H9 (cell line): ENCODE data around the gene LRRC3C. TPM values are rescaled to one million over a fixed set of nuclear protein-coding genes. Genes with fewer than 3 reads are reported as not detected.

ENCODE experiments used
- DNase-seq: peaks from one replicate; pipeline ENCODE4 v3.0.0-alpha.2; 2017
- H2AFZ ChIP-seq: one replicate; pipeline ENCODE4 v1.6.1; 2013; ENCODE audit warnings: mild to moderate bottlenecking, low read length, control low read depth, moderate library complexity
- H2AK5ac ChIP-seq: 2 replicates; pipeline ENCODE4 v1.6.1; 2013; ENCODE audit warnings: low read length, control low read depth, mixed read lengths; ENCODE audit not compliant: insufficient read length
- H2BK120ac ChIP-seq: one replicate; pipeline ENCODE4 v1.6.1; 2013; ENCODE audit warnings: low read depth, mild to moderate bottlenecking, low read length, control low read depth, inconsistent platforms; ENCODE audit not compliant: poor library complexity, severe bottlenecking
- H2BK12ac ChIP-seq: 2 replicates; pipeline ENCODE4 v1.6.1; 2013; ENCODE audit warnings: low read length, control low read depth, mixed read lengths, low read depth; ENCODE audit not compliant: insufficient read length
- H2BK15ac ChIP-seq: 2 replicates; pipeline ENCODE4 v1.6.1; 2013; ENCODE audit warnings: low read depth, low read length, control low read depth
- H2BK20ac ChIP-seq: one replicate; pipeline ENCODE4 v1.6.1; 2013; ENCODE audit warnings: low read depth, mild to moderate bottlenecking, low read length, control low read depth, inconsistent platforms; ENCODE audit not compliant: poor library complexity, severe bottlenecking
- H2BK5ac ChIP-seq: 2 replicates; pipeline ENCODE4 v1.6.1; 2013; ENCODE audit warnings: low read length, control low read depth, mixed read lengths; ENCODE audit not compliant: insufficient read length
- H3K14ac ChIP-seq: 2 replicates; pipeline ENCODE4 v1.6.1; 2013; ENCODE audit warnings: low read length, control low read depth; ENCODE audit not compliant: insufficient read depth
- H3K18ac ChIP-seq: 2 replicates; pipeline ENCODE4 v1.6.1; 2013; ENCODE audit warnings: low read depth, mild to moderate bottlenecking, mixed read lengths, low read length, control low read depth; ENCODE audit not compliant: insufficient read length
- H3K23ac ChIP-seq: 2 replicates; pipeline ENCODE4 v1.6.1; 2013; ENCODE audit warnings: low read length, control low read depth, mixed read lengths, low read depth; ENCODE audit not compliant: insufficient read length
- H3K23me2 ChIP-seq: 2 replicates; pipeline ENCODE4 v1.6.1; 2013; ENCODE audit warnings: low read depth, mild to moderate bottlenecking, mixed read lengths, low read length, control low read depth; ENCODE audit not compliant: insufficient read length, poor library complexity, severe bottlenecking
- H3K27ac ChIP-seq: 2 replicates; pipeline ENCODE4 v1.5.1; 2013; ENCODE audit warnings: low read length, control low read depth, mixed read lengths, low read depth; ENCODE audit not compliant: insufficient read length
- H3K27me3 ChIP-seq: 2 replicates; pipeline ENCODE4 v1.6.1; 2013; ENCODE audit warnings: low read length, control low read depth, inconsistent platforms; ENCODE audit not compliant: insufficient read depth
- H3K4ac ChIP-seq: 2 replicates; pipeline ENCODE4 v1.6.1; 2013; ENCODE audit warnings: low read depth, mild to moderate bottlenecking, control low read depth, inconsistent platforms, low read length, moderate library complexity
- H3K4me1 ChIP-seq: 2 replicates; pipeline ENCODE4 v1.6.1; 2013; ENCODE audit warnings: low read length, control low read depth, inconsistent platforms; ENCODE audit not compliant: insufficient read depth
- H3K4me2 ChIP-seq: 2 replicates; pipeline ENCODE4 v1.6.1; 2013; ENCODE audit warnings: low read length, control low read depth, mixed read lengths; ENCODE audit not compliant: insufficient read length, insufficient read depth
- H3K56ac ChIP-seq: 2 replicates; pipeline ENCODE4 v1.6.1; 2013; ENCODE audit warnings: low read depth, mild to moderate bottlenecking, mixed read lengths, low read length, control low read depth; ENCODE audit not compliant: insufficient read length
- H3K79me1 ChIP-seq: 2 replicates; pipeline ENCODE4 v1.6.1; 2013; ENCODE audit warnings: low read depth, mild to moderate bottlenecking, moderate library complexity, low read length, control low read depth, inconsistent platforms; ENCODE audit not compliant: insufficient read depth, poor library complexity, severe bottlenecking
- H3K79me2 ChIP-seq: 2 replicates; pipeline ENCODE4 v1.6.1; 2013; ENCODE audit warnings: low read length, control low read depth, inconsistent platforms; ENCODE audit not compliant: insufficient read depth
- H3K9ac ChIP-seq: 2 replicates; pipeline ENCODE4 v1.6.1; 2013; ENCODE audit warnings: low read length, control low read depth, mixed read lengths; ENCODE audit not compliant: insufficient read length; ENCODE audit errors: extremely low read depth
- H3K9me3 ChIP-seq: one replicate; pipeline ENCODE4 v1.6.1; 2013; ENCODE audit warnings: low read depth, low read length, inconsistent platforms; ENCODE audit not compliant: control insufficient read depth
- H3T11ph ChIP-seq: one replicate; pipeline ENCODE4 v1.6.1; 2013; ENCODE audit warnings: mild to moderate bottlenecking, low read length, control low read depth, inconsistent platforms
- H4K20me1 ChIP-seq: one replicate; pipeline ENCODE4 v1.6.1; 2013; ENCODE audit not compliant: control insufficient read depth, insufficient read length, insufficient read depth
- H4K5ac ChIP-seq: 2 replicates; pipeline ENCODE4 v1.6.1; 2013; ENCODE audit warnings: low read depth, mild to moderate bottlenecking, mixed read lengths, low read length, control low read depth; ENCODE audit not compliant: insufficient read length
- H4K8ac ChIP-seq: replicated peaks from 2 replicates; pipeline ENCODE4 v1.6.1; 2013; ENCODE audit warnings: low read length, control low read depth, mixed read lengths, low read depth; ENCODE audit not compliant: insufficient read length
- H4K91ac ChIP-seq: 2 replicates; pipeline ENCODE4 v1.6.1; 2013; ENCODE audit warnings: low read depth, mild to moderate bottlenecking, moderate library complexity, mixed read lengths, low read length, control low read depth; ENCODE audit not compliant: insufficient read length
- H3K27ac Mint-ChIP-seq, 3 experiments: 2 replicates in 2 of 3; 3 replicates in 1 of 3; pipeline ENCODE4 v1.8.0; 2020 to 2021; ENCODE audit warnings: mixed read lengths in 3 of 3, mild to moderate bottlenecking in 1 of 3, moderate library complexity in 1 of 3
- H3K27me3 Mint-ChIP-seq: 2 replicates; pipeline ENCODE4 v1.8.0; 2021; ENCODE audit warnings: low read depth, mild to moderate bottlenecking, moderate library complexity, mixed read lengths
- H3K36me3 Mint-ChIP-seq, 3 experiments: 2 replicates in 2 of 3; 3 replicates in 1 of 3; pipeline ENCODE4 v1.8.0; 2020 to 2021; ENCODE audit warnings: low read depth in 3 of 3, mixed read lengths in 3 of 3; ENCODE audit not compliant: insufficient read depth in 1 of 3
- H3K4me1 Mint-ChIP-seq, 2 experiments: 2 replicates each; pipeline ENCODE4 v1.8.0; 2020; ENCODE audit warnings: mixed read lengths in 2 of 2
- H3K4me3 Mint-ChIP-seq, 2 experiments: 2 replicates in 1 of 2; 3 replicates in 1 of 2; pipeline ENCODE4 v1.8.0; 2020 to 2021; ENCODE audit warnings: mild to moderate bottlenecking in 2 of 2, mixed read lengths in 2 of 2, moderate library complexity in 1 of 2
- H3K9me3 Mint-ChIP-seq, 2 experiments: 2 replicates in 1 of 2; 3 replicates in 1 of 2; pipeline ENCODE4 v1.8.0; 2020; ENCODE audit warnings: mild to moderate bottlenecking in 2 of 2, mixed read lengths in 2 of 2, moderate library complexity in 1 of 2
- WGBS: extraction: QIAGEN DNeasy Blood & Tissue Kit; methylation state at CpG from one replicate; pipeline ENCODE4 v1.1.7; 2013; ENCODE audit warnings: missing lambda C conversion rate, low lambda C conversion rate, mixed read lengths; ENCODE audit not compliant: insufficient read length; ENCODE audit errors: extremely low coverage; 5-methylcytosine and 5-hydroxymethylcytosine counted together
- total RNA-seq: library from RNA; stranded (reverse); gene quantifications from 2 replicates; pipeline ENCODE4 v1.2.1, GENCODE V29; 2021
- TF ChIP-seq, protein P1 (sequence below): fragments of 200-600 bp; sonication (generic); conservative IDR thresholded peaks from 3 replicates; pipeline ENCODE4 v1.8.0; 2021; ENCODE audit warnings: antibody characterized with exemption, mild to moderate bottlenecking

Gene LRRC3C
- total RNA-seq, 1 experiment from 2014 or later, result not detected

DNA sequence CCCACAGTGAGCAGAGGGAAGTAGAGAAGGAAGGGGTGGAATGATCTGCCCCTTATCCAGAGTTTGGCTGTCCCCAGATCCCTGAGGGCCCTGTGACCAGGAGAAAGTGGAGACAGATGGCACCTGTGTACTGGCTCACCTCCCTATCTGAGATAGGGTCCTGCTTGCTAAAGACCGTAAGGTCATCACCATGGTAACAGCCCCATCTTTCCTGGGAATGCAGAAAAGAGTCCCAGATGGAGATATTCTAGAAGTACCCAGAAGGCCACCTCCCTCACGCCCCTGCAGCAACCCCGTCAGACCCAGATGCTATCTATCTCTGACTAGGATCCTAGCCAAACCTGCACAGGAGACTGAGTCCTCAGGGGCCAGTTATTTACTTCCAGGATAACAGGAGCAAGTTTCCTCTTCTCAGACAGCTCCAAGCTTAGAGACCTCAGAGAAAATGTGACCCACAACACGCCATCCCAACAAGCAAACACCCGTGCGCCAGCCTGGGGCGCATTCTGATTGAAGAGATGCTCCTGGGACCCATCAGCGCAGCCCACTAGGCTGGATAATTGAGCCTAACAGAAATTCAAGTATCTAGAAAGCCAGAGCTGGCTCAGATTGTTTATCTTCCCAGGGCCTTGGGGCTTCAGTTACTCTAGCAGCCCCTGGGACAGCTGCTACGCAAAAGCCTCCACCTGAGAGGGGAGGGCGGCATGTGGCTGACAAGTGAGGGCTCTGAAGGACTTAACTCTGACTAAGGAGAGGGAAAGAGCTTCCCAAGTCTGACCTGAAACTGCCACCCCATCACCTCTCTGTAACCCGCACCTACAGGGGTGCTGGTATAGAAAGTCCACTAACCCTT lies 2.0 kb upstream of the LRRC3C start:
- no peak overlapping the region for H2BK120ac ChIP-seq
- H2BK12ac ChIP-seq, result no peak overlapping the region
- no peak for DNase-seq
- no peak overlapping the region for H2AK5ac ChIP-seq
- no CpG with 5 or more reads among the region's 11 CpGs for WGBS
- no peak overlapping the region for H3T11ph ChIP-seq
- H2BK20ac ChIP-seq, result no peak overlapping the region
- peaks cover 5% of the 10 kb centered on the region; the same call in 1 of the 2 replicates for H3K4me1 ChIP-seq
- no peak overlapping the region for H3K4ac ChIP-seq
- H3K23ac ChIP-seq, result no peak overlapping the region
- Mint-ChIP-seq H3K27me3 (no peaks in the 10 kb centered on the region), H3K4me3 (peak overlapping the region; percentile 76 to 89; a peak in 4 of 5 replicates), H3K9me3 (no peaks in the 10 kb centered on the region; a peak in 1 of 5 replicates), H3K27ac (no peak overlapping the region), H3K36me3 (peaks cover 14 to 30% (median 26%) of the 10 kb centered on the region in 3 experiments), H3K4me1 (peaks cover 34 to 39% of the 10 kb centered on the region in 2 experiments)
- no peaks in the 10 kb centered on the region for H3K9me3 ChIP-seq
- H3K23me2 ChIP-seq, result peaks cover 15% of the 10 kb centered on the region
- H2BK5ac ChIP-seq, result no peak overlapping the region
- TF ChIP-seq, protein P1, sequence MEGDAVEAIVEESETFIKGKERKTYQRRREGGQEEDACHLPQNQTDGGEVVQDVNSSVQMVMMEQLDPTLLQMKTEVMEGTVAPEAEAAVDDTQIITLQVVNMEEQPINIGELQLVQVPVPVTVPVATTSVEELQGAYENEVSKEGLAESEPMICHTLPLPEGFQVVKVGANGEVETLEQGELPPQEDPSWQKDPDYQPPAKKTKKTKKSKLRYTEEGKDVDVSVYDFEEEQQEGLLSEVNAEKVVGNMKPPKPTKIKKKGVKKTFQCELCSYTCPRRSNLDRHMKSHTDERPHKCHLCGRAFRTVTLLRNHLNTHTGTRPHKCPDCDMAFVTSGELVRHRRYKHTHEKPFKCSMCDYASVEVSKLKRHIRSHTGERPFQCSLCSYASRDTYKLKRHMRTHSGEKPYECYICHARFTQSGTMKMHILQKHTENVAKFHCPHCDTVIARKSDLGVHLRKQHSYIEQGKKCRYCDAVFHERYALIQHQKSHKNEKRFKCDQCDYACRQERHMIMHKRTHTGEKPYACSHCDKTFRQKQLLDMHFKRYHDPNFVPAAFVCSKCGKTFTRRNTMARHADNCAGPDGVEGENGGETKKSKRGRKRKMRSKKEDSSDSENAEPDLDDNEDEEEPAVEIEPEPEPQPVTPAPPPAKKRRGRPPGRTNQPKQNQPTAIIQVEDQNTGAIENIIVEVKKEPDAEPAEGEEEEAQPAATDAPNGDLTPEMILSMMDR, result no peak
- H3K18ac ChIP-seq, result no peak overlapping the region
- H3K27ac ChIP-seq, result no peak overlapping the region
- H4K5ac ChIP-seq, result no peak overlapping the region
- no peak overlapping the region for H4K8ac ChIP-seq
- no peak overlapping the region for H3K14ac ChIP-seq
- no peak overlapping the region for H3K56ac ChIP-seq
- no peak overlapping the region for H3K4me2 ChIP-seq
- no peak overlapping the region for H4K91ac ChIP-seq
- no peak overlapping the region for H2BK15ac ChIP-seq
- H3K27me3 ChIP-seq, result no peaks in the 10 kb centered on the region
- peaks cover 13% of the 10 kb centered on the region; the same call in 1 of the 2 replicates for H3K79me2 ChIP-seq
- H4K20me1 ChIP-seq, result no peaks in the 10 kb centered on the region
- H3K9ac ChIP-seq, result no peak overlapping the region
- no peak overlapping the region for H2AFZ ChIP-seq
- peaks cover 13% of the 10 kb centered on the region for H3K79me1 ChIP-seq
